HEK293T (cell line): ENCODE data around the gene DPEP2NB.

Experiments used
- CTCF ChIA-PET: fragments of 350-600 bp; formaldehyde crosslinking; extraction: SDS; loops from one replicate; lab custom pipeline; 2021; ENCODE audit warnings: antibody characterized with exemption, inconsistent platforms; lab: Yijun Ruan, JAX
- POLR2A ChIA-PET: fragments of 350-600 bp; formaldehyde crosslinking; extraction: SDS; loops from one replicate; lab custom pipeline; 2020; ENCODE audit warnings: antibody characterized with exemption, inconsistent platforms; lab: Yijun Ruan, JAX
- DNase-seq: peaks from one replicate; pipeline ENCODE4 v3.0.0; 2012; ENCODE audit warnings: mixed read lengths; ENCODE audit errors: extremely low spot score
- ARNT ChIP-seq: fragments of 450-650 bp; IDR thresholded peaks from 2 replicates; pipeline ENCODE4 v1.6.1; 2017; ENCODE audit warnings: mild to moderate bottlenecking
- BHLHE40 ChIP-seq: fragments of 450-650 bp; IDR thresholded peaks from 2 replicates; pipeline ENCODE4 v1.6.1; 2016; ENCODE audit warnings: mild to moderate bottlenecking, moderate library complexity, borderline replicate concordance
- CTBP1 ChIP-seq: fragments of 450-650 bp; IDR thresholded peaks from 2 replicates; pipeline ENCODE4 v1.6.1; 2016; ENCODE audit warnings: borderline replicate concordance
- ELF4 ChIP-seq: fragments of 450-650 bp; IDR thresholded peaks from 2 replicates; pipeline ENCODE4 v1.6.1; 2017; ENCODE audit warnings: antibody characterized with exemption
- FOXA1 ChIP-seq: fragments of 450-650 bp; IDR thresholded peaks from 2 replicates; pipeline ENCODE4 v1.6.1; 2016; ENCODE audit warnings: mild to moderate bottlenecking
- FOXK2 ChIP-seq: fragments of 450-650 bp; IDR thresholded peaks from 2 replicates; pipeline ENCODE4 v1.6.1; 2016; ENCODE audit warnings: mild to moderate bottlenecking
- FOXM1 ChIP-seq: fragments of 450-650 bp; IDR thresholded peaks from 2 replicates; pipeline ENCODE4 v1.6.1; 2017; ENCODE audit warnings: mild to moderate bottlenecking, borderline replicate concordance
- HDGF ChIP-seq: fragments of 450-650 bp; IDR thresholded peaks from 2 replicates; pipeline ENCODE4 v1.6.1; 2017; ENCODE audit warnings: antibody characterized with exemption, borderline replicate concordance
- L3MBTL2 ChIP-seq: fragments of 450-650 bp; conservative IDR thresholded peaks from 2 replicates; pipeline ENCODE4 v1.6.1; 2016; ENCODE audit warnings: mild to moderate bottlenecking
- LEF1 ChIP-seq: fragments of 450-650 bp; IDR thresholded peaks from 2 replicates; pipeline ENCODE4 v1.6.1; 2017; ENCODE audit warnings: mild to moderate bottlenecking, borderline replicate concordance
- NFRKB ChIP-seq: fragments of 450-650 bp; IDR thresholded peaks from 2 replicates; pipeline ENCODE4 v1.6.1; 2016; ENCODE audit warnings: mild to moderate bottlenecking, moderate library complexity
- PKNOX1 ChIP-seq: fragments of 450-650 bp; IDR thresholded peaks from 2 replicates; pipeline ENCODE4 v1.6.1; 2016
- SP1 ChIP-seq: fragments of 450-650 bp; IDR thresholded peaks from 2 replicates; pipeline ENCODE4 v1.6.1; 2017
- SUZ12 ChIP-seq: fragments of 450-650 bp; IDR thresholded peaks from 2 replicates; pipeline ENCODE4 v1.6.1; 2016; ENCODE audit warnings: mild to moderate bottlenecking
- TARDBP ChIP-seq: fragments of 450-650 bp; IDR thresholded peaks from 2 replicates; pipeline ENCODE4 v1.6.1; 2016
- ZNF384 ChIP-seq: fragments of 450-650 bp; IDR thresholded peaks from 2 replicates; pipeline ENCODE4 v1.6.1; 2016

Gene DPEP2NB

GRCh38 chr16:67966549-67967182 is 49.0 kb downstream of the DPEP2NB start:
- TF ChIP-seq LEF1 (no peak), TARDBP (no peak), HDGF (peak; percentile 17; the same call in 1 of the 2 replicates), ARNT (no peak)
- ChIA-PET POLR2A (interaction anchor here (1.1 to 1.2 kb wide), 3 partner anchors 10 to 307 kb away, joined by 3 to 5 read pairs (median 3); partner anchors contain the start of gene ACD), CTCF (interaction anchor here (0.6 to 1.2 kb wide), 4 partner anchors 25 to 99 kb away, joined by 3 to 4 read pairs (median 3); no protein-coding TSS in a partner anchor)
- no peak for DNase-seq

GRCh38 chr16:67965668-67966548 is 49.8 kb downstream of the DPEP2NB start:
- TF ChIP-seq FOXA1 (no peak), FOXM1 (no peak), NFRKB (no peak), L3MBTL2 (no peak), FOXK2 (no peak), LEF1 (no peak), BHLHE40 (no peak), ELF4 (no peak), CTBP1 (no peak), TARDBP (no peak), SUZ12 (no peak), SP1 (no peak), ZNF384 (no peak), ARNT (no peak), HDGF (no peak)
- POLR2A ChIA-PET = interaction anchor here (1.1 to 1.2 kb wide), 3 partner anchors 9 to 306 kb away, joined by 3 to 5 read pairs (median 3); partner anchors contain the start of gene ACD
- no peak for DNase-seq
- CTCF ChIA-PET = interaction anchor here (0.6 to 1.2 kb wide), 4 partner anchors 26 to 100 kb away, joined by 3 to 4 read pairs (median 3); no protein-coding TSS in a partner anchor

GRCh38 chr16:67964477-67965131 is 51.1 kb downstream of the DPEP2NB start:
- no peak for DNase-seq
- TF ChIP-seq ARNT (no peak), ZNF384 (no peak), LEF1 (no peak), SUZ12 (no peak), ELF4 (no peak), FOXM1 (no peak), HDGF (no peak), CTBP1 (no peak), FOXK2 (no peak), NFRKB (no peak), BHLHE40 (no peak), TARDBP (no peak), FOXA1 (no peak), PKNOX1 (no peak), SP1 (no peak), L3MBTL2 (no peak)
- POLR2A ChIA-PET = no interaction called here
- CTCF ChIA-PET = no interaction called here

- DNase-seq = no peak
- POLR2A ChIA-PET = no interaction called here
- TF ChIP-seq PKNOX1 (no peak), FOXM1 (no peak), BHLHE40 (no peak), ZNF384 (no peak), L3MBTL2 (no peak), FOXK2 (no peak), HDGF (no peak), SP1 (no peak), LEF1 (no peak), ARNT (no peak), NFRKB (no peak), FOXA1 (no peak), ELF4 (no peak), TARDBP (no peak), CTBP1 (no peak), SUZ12 (no peak)
- CTCF ChIA-PET = no interaction called here
Measured at GRCh38 chr16:67963662-67964321, 51.9 kb downstream of the DPEP2NB start.
